Hepatocyte (in vitro differentiated cells): ENCODE measurements around the gene ATP5MG.

Experiments
- EZH2 ChIP-seq: fragments of 200-600 bp; sonication (generic); IDR thresholded peaks from 2 replicates; pipeline ENCODE4 v1.6.1; 2016; ENCODE audit warnings: antibody characterized with exemption, mild to moderate bottlenecking, borderline replicate concordance
- EZH2phosphoT487 ChIP-seq: fragments of 200-600 bp; sonication (generic); IDR thresholded peaks from one replicate; pipeline ENCODE4 v1.6.1; 2018; ENCODE audit warnings: antibody characterized with exemption, mild to moderate bottlenecking, low read depth, moderate library complexity; ENCODE audit not compliant: unreplicated experiment, severe bottlenecking
- TF ChIP-seq, protein P1 (sequence below): fragments of 200-600 bp; sonication (generic); IDR thresholded peaks from 2 replicates; pipeline ENCODE4 v1.5.1; 2016; ENCODE audit warnings: antibody characterized with exemption, mild to moderate bottlenecking; ENCODE audit not compliant: poor library complexity

DNA sequence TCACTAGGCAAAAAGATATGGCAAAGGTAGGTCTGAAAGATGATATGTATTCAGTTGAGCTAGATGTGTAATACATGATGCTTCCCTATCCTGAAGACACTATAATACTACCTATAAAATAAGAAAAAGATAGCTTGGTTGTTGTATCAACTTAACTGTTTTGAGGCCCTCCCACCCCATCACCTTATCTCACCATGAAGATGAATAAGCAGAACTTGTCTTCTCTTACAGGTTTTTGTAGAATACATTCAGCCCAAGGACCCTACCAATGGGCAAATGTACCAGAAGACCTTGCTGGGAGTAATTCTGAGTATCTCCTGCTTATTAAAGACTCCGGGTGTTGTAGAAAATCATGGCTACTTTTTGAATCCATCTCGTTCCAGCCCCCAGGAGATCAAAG is 28.1 kb upstream of the ATP5MG start:
- TF ChIP-seq, protein P1, sequence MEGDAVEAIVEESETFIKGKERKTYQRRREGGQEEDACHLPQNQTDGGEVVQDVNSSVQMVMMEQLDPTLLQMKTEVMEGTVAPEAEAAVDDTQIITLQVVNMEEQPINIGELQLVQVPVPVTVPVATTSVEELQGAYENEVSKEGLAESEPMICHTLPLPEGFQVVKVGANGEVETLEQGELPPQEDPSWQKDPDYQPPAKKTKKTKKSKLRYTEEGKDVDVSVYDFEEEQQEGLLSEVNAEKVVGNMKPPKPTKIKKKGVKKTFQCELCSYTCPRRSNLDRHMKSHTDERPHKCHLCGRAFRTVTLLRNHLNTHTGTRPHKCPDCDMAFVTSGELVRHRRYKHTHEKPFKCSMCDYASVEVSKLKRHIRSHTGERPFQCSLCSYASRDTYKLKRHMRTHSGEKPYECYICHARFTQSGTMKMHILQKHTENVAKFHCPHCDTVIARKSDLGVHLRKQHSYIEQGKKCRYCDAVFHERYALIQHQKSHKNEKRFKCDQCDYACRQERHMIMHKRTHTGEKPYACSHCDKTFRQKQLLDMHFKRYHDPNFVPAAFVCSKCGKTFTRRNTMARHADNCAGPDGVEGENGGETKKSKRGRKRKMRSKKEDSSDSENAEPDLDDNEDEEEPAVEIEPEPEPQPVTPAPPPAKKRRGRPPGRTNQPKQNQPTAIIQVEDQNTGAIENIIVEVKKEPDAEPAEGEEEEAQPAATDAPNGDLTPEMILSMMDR = no peak
- TF ChIP-seq EZH2 (no peak), EZH2phosphoT487 (no peak)
